Measurements from ENCODE around the gene SCARB1. TPM values are rescaled to one million over a fixed set of nuclear protein-coding genes. Genes with fewer than 3 reads are reported as not detected.

SCARB1 gene
- polyA plus RNA-seq, 3 donors, result 24.2 to 24.8 (median 24.7) TPM

DNA sequence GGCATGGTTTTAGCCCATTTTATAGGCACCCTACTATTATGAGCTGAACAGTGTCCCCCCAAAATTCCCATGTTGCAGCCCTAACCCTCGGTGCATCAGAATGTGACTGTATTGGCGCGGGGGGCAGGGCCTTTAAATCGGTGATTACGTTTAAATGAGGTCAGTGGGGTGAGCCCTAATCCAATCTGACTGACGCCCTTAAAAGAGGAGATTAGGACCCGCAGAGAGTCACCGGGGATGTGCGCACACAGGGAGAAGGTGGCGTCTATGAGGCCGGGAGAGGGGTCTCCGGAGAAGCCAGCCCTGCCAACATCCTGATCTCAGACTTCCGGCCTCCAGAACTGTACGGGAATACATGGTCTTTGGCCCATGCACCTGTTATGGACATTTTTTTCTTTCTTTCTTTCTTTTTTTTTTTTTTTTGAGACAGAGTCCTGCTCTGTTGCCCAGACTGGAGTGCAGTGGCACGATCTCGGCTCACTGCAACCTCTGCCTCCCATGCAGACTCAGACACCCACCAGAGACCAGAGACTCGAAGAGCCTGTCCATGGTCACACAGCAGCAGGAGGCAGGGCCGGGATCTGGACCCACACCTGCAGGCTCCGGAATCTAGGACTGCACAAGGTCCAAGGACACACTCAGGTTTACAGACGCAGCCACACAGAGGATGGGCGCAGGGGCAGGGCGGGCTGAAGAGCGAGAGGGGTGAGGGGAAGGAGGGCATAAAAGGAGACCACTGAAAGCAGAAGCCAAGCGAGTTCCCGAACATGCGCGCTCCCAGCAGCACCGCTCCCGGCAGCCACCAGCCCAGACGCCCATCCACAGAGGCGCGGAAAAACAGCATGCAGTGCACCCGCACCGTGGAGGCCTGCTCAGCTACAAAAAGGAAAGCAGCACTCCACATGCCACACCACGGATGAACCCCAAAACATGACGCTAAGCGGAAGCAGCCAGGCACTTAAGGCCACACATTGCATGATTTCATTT, 19.0 kb downstream of the SCARB1 start:
- DNase-seq, result no peak

DNA sequence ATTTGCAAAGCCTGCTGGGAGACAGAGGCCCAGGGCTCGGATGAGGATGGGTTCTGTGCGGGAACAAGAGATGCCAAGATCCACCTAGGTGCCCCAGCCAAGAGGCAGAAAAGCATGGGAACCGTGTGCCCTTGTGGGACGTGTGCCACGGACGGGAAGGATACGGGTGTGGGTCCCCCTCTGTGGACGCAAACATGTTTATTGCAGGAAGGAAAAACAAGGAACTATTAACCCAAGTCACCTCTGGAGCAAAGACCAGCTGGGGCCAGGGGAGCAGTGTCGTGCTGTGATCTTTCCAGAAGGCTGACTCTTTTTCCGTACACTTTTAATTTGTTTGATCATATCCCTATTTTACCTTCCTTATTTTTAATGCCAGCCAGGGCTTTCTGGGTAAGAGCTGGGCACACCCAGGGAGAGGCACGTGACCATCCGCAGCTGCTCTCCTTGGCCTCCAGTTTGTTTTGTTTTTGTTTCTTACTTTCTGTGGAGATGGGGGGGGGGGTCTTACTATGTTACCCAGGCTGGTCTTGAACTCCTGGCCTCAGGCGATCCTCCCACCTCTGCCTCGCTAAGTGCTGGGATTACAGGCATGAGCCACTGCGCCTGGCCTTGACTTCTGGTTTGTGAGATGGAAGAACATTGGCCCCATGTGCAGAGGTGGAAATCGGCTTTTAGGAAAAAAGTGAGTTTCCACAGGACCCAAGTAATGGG, 20.7 kb downstream of the SCARB1 start:
- DNase-seq, result no peak

DNA sequence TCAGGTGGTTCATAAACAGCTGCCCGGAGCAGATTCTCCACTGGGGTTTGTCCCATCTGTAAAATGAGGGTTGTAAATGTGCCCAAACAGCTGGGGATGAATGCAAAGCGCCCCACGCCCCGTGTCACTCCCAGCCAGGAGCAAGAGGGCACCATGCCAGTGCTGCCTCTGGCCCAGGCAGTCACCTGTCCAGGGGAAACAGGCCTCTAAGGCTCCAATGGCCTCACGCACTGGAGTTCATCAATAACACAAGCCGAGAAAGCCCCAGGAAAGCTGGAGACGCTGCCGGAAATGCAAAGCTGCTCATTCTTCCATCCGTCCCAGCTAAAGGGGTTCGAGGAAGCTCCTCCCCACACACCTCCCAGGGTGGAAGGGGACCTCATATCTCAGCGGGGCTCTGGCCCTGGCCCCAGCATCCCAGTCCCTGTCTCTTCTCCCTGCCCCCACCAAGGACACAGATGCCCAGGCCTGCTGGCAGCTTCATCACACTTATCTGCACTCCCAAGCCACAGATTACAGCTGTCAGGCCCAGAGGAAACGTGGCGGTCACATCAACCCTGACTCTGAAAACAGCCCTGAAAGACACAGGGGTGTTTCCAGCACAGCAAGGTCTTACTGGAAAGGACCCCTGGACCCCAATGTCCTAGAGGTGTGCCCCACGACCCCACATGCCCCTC, 21.5 kb downstream of the SCARB1 start:
- DNase-seq, result no peak

DNA sequence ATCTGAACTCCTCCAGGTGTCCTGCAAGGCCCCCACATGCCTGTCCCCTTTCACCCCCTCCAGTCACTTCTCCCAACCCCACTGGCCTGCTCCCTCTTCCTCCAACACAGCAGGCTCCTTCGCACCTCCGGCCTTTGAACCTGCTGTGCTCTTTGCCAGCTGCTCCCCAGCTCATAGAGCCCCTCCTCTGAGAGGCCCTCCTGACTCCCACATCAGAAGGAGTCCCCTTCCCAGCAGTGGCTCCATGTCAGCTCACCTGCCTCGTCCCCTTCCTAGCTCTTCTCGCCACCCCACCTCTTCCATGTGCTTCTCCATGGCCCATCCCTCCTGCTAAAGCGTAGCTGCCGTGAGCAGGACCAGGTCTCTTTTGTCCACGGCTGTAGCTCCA, 22.1 kb downstream of the SCARB1 start:
- DNase-seq, result no peak

DNA sequence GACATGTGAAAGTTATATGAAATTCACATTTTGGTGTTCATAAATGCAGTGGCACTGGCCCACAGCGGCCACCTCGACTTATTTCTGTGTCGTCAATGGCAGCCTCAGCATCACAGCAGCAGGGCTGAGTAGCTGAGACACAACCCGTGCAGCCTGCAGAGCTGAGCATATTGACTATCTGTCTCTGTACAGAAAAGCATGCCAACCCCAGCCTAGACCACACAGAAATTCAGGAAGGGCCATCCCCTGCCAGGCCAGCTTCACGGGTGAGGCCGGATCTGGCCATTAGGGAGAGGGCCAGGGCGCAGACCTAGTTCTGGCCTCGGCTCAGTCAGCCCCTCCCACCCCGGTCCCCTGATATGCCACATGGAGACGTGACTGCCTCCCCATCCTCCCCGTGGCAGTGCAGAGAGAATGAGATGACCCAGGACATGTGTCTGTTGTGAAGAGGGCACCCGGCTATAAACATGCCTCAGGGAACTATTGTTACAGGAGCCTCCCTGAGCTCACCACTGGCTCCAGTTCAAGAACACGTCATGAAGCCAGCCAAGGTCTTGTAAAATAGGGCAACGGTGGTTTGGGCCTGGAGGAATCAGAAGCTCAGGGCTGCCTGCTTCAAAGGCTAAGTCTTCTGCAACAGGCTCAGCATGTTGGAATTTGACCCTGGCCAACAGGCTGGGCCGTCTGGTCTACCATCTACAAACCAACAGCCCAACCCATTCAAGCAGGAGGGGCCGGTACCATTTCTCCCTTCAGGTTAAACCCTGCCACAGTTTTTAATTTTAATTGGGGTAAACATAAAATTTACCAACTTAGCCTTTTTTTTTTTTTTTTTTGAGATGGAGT, 25.5 kb downstream of the SCARB1 start:
- peak; percentile 57 for DNase-seq

DNA sequence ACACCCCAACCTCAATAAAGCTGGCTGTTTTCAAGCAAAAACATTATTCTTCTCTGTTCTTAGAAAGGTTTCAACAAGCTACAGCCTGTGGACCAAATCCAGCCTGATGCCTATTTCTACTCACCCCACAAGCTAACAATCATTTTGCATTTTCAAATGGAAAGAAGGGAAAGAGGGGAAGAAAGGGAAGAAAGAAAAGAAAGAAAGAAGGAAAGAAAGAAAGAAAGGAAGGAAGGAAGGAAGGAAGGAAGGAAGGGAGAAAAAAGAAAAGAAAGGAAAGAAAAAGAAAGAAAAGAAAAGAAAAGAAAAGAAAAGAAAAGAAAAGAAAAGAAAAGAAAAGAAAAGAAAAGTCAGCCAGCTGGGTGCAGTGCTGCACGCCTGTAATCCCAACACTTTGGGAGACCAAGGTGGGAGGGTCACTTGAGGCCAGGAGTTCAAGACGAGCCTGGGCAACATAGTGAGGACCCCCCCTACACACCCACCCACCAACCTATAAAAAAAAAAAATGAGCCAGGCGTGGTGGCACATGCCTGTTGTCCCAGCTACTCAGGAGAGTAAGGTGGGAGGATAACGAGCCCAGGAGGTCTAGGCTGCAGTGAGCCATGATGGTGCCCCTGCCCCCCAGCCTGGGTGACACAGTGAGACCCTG, 26.3 kb downstream of the SCARB1 start:
- no peak for DNase-seq

DNA sequence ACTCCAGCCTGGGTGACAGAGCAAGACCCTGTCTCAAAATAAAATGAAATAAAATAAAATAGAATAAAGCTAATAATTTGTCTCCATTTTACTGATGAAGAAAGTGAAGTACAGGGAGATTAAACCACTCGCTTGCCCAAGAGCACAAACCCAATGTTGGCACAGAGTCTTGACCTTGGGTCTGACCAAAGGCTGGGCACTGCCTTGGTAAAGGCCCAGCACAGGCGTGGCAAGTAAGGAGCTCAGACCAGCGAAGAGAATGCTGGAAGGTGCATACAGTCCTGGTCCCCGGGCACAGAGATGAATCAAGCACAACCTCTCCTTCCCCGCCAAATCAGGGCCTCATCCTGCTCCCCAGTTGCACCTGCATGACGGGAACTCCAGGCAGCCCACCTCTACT, 26.9 kb downstream of the SCARB1 start:
- DNase-seq, result no peak

DNA sequence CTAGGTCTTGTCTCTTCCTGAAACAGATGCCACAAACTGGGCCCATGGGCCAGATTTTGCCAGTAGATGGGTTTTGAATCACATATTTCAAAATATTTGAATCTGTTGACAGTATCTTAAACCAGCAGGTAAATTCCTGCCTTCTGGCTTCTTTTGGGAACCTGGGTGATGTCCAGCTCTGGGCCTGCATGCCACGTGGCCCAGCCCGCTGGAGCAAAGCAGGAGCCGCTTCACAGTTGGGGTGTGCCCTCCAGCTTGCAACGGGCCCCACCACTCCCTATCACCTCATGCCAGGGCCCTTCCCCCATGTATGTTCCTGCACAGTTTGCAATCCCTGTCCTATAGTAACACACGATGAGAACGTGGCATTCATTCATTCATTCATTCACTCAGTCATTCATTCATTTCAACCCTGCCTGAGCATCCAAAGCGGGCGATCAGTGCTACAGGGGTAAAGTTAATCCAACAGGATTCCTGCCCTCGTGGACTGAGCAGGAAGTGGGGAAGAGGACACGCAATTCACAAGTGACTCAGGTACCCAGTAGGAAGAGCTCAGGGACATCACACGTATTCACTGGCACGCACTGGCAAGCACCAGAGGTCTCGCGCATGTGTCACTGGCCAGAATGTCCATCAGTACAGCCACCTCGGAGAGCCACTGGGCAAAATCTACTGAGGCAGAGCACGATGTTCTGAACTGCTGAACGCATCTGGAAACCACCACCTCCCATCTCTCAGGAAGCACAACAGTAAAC, 27.8 kb downstream of the SCARB1 start:
- no peak for DNase-seq

DNA sequence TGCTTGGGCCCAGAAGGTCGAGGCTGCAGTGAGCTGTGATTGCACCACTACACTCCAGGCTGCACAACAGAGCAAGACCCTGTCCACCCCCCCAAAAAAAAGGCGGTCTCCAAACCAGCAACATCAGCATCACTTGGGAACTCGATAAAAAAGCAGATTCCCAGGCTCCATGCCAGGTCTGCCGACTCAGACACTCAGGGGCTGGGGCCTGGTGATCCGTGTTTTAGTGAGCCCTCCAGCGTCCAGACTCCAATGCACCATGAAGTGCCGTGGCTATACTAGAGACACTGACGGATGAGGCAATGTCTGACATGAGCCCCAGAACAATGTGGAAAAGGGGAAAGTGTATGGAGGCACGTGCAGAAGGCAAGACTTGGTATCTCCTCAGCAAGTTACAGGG, 28.8 kb downstream of the SCARB1 start:
- DNase-seq, result no peak

DNA sequence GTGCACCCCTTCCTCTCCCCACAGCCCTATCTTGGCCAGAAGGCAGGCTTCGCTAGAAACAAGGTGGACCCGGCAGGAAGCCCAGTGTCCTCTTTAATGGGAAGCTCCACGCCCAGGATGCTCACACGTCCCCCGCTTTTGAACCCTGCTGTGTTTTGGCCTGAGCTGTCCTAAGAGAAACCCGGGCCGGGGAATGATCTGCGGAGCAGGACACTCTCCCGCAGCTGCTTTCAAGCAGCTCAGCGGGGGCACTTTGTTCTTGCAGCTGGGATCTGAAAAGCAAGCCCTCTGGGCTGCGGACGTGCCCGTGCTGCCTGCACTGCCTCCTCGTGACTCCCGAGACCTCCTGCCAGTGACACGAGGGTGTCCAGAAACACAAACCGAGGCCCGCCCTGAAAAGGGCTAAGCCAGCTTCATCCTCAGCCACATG, 30.0 kb downstream of the SCARB1 start:
- DNase-seq, result no peak

DNA sequence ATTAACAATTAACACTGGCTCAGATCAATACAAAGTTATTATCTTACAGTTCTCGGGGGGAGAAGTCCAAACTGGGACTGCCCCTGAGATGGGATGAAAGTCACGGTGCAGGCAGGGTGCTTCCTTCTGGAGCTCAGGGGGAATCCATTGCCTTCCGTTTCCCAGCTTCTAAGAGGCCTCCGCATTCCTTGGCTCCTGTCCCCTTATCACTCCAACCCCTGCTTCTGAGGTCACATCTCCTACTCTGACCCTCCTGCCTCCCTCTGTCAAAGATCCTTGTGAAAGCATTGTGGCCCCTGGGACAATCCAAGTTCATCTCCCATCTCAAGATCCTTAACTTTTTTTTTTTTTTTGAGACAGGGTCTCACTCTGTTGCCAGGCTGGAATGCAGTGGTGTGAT, 30.8 kb downstream of the SCARB1 start:
- DNase-seq, result no peak

DNA sequence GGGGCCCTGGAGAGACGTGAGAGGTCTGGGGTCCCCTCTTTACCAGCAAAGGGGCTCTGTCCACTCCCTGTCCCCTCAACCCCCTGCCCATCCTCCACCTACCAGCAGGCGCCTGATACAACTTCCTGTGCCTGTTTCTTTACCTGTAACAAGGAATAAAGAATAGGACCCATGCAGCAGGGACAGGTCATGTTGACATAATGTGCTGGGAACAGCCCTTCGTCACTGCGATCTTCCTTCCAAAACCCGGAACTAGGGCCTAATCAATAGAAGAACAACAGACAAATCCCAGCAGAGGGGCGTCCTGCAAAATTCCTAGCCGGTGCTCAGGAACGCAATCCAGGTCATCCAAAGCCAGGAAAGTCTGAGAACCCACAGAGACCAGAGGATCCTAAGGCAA, 32.1 kb downstream of the SCARB1 start:
- no peak for DNase-seq

DNA sequence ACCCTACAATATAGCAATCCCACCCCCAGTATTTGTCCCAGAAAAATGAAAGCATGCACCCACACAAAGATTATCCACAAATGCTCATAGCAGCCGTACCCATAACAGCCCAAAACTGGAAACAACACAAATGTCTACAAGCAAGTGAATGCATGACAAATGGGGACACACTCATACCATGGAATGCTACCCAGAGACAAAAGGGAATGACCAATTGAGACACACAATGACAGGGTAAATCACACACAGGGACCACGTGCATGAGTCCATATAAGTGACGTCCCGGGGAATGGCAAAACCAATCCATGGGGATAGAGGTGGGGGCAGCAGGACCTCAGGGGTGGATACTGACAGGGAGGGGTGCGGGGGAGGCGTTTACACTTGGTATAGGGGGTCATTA, 33.4 kb downstream of the SCARB1 start:
- no peak for DNase-seq

DNA sequence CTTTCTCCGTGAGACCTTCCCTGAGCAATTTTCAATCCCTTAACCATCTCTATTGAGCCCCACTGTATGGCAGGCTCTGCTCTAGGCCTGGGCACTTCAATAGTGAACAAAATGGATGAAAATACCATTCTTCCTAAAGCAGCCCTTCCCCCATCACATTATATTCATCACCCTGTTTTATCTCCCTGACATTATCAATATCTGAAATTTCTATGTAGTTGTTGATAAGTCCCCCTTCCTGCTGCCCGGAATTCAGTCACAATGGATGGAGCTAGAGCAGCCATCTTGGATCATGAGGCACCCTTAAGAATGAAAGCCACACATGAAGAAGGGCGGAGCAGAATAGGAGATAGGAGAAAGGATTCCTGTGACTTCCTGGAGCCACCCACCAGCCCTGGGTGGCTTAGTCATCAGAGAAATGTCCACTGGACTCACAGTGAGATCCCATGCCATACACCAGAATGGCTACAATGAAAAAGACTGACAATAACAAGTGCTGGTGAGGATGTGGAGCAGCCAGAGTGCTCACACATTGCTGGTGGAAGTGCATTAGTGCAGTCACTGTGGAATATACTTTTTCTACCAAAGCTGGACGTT, 33.9 kb downstream of the SCARB1 start:
- no peak for DNase-seq

DNA sequence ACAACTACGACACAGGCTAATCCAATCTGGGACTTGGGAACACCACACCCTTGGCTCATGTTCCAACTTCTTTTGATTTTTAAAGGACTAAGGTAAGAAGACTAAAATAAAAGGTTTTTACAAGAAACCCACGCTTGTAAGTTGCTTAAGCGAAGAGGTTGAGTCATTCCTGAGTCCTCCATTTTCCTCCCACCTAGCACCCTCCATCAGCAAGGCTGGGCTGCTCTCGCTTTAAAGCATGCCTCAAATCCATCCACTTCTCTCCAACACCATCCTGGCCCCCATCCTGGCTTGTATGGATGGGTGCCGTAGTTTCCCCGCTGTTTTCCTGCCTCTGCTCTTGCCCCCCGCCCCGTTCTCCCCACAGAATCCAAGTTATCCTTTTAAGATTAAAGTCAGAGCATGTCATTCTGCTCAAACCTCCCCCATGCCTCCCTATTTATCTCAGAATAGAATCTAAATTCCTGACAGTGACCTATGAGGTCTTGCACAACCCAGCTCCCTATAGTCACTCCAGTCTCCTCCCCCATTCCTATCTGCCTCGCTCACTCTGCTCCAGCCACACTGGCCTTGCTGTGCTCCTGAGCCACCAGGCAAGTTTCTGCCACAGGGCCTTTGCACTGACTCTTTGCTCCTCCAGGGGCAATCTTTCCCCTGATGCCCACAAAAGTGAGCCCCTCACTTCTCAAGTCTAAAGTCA, 34.5 kb downstream of the SCARB1 start:
- DNase-seq, result no peak

DNA sequence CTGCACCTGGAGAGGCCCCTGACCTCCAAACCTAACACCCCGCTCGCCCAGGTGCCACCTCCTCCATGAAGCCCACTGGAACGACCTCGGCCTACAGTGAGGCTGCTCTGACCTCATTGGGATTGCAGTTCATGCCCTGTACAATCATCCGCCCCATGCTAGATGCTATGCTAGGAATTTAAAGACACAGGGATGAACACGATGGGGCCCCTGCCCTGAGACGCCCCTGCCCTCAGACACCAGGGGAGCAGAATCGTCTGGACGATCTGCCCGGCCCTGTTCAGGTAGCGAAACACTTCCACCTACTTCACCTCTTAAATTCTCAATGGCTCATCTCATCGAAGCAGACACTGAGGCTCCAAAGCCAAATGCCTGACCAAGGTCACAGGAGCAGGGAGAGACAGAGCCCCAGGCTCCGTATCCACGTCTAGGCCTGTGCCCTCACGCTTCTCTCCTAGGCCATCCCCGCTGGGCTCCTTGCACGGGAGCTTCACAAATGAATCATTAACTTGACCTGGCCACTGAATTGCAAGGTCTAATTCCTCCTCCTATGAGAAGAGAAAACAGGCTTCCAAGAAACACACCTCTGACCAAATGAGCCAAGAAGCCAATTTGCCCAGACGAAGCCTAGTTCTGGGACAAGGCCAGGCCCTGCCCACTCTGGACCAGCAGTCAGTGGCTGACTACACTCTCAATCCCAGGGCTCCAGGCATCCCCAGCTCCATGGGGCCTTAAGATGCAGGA, 35.2 kb downstream of the SCARB1 start:
- peak; percentile 59 for DNase-seq

DNA sequence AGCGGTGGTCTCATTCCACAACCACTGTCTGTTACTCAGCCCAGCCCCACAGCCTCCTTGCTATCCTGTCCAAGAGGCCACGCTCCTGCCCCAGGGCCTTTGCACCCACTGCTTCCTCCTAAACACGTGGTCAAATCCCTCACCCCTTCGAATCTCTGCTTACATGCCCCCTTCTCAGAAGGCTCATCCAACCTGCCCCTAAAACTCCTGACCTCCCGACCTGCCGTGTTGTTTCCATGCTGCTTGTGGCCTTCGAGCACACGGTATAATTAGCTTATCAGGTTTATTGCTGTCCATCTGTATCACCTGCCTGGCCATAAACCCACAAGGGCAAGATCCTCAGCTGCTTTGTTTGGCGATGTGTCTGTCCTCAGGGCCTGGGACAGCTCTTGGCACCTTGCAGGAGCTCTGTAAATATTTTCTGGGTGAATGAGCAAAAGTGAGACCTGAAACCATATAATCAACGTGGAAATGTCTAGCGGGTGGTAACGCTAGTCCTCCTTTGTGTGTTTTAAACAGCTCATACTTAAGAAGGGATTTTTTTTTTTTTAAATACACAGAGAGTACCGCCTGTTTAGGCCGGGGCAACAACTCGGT, 36.0 kb downstream of the SCARB1 start:
- no peak for DNase-seq

DNA sequence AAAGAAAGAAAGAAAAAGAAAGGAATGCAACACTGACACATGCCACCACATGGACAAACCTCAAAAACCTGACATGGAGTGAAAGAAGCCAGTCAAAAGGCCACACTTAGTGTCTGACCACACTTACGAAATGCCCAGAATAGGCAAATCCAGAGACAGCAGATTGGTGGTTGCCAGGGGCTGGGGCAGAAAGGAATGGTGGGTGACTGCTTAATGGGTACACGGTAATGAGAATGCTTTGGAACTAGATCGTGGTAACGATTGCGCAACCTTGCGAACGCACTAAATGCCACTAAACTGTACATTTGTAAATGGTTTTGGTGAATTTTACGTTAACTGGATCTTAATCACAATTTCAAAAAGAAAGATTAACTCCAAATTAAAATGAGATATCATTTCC, 39.5 kb downstream of the SCARB1 start:
- DNase-seq, result no peak

Measured in renal pelvis (tissue), 4 donors.